ENCODE results near the gene CFAP58.

Gene CFAP58

DNA sequence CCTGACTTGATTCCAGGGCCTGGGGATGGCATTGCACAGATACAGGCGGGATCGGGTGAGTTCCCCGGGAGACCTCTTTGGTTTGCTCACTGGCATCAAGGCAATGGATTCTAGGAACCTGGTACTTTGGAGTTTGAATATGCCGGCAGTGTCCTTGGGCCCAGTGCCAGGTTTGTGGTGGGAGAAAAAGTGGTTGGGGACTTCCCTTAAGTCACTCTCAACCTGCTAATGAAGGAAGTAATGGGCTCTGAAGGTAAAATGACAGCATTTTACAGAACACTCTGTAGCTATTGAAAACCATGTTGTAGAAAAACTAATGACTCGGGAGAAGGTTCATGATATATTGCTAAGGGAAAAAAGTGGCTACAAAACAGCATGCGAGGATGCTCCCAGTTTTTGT is 129.9 kb downstream of the CFAP58 start:
- DNase-seq (ENCODE audit: low read depth in 2 of 2) = no peak

DNA sequence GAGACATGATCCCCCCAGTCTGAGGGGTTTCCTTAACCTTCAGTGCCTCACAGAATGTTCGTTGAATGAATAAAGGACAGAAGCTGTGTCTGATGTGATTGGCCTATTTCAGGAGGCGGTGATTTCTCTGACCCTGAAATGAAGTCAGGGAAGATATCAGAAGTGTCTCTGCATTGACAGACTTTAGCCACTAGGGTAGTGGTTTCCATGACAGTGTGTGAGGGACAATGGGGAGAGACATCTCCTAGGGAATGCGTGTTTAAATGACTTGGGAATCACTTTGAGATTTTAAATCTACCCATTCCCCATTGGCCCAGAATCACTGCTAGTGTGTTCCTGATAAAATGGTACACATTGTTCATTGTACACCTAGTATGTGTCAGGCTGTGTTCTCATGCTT is 132.0 kb downstream of the CFAP58 start:
- no peak for DNase-seq (ENCODE audit: low read depth in 2 of 2)

DNA sequence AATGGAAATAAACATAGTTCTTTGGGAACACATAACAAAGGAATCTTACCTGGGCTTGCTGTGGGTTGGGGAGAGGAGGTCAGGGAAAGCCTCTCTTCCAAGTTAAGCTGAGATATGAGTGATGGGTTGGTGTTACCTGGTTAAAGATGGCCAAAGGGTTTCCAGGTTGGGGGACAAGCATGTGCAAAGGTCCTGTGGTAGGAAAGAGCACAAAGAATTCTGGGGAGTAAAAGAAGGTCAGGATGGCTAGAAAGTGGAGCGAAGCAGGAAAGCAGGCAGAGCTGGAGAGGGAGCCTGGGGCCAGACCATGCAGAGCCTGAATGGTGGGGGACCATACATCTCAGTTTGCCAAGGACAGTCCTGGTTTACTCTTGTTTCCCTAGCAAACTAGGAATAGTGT is 133.2 kb downstream of the CFAP58 start:
- DNase-seq (ENCODE audit: low read depth in 2 of 2) = no peak

DNA sequence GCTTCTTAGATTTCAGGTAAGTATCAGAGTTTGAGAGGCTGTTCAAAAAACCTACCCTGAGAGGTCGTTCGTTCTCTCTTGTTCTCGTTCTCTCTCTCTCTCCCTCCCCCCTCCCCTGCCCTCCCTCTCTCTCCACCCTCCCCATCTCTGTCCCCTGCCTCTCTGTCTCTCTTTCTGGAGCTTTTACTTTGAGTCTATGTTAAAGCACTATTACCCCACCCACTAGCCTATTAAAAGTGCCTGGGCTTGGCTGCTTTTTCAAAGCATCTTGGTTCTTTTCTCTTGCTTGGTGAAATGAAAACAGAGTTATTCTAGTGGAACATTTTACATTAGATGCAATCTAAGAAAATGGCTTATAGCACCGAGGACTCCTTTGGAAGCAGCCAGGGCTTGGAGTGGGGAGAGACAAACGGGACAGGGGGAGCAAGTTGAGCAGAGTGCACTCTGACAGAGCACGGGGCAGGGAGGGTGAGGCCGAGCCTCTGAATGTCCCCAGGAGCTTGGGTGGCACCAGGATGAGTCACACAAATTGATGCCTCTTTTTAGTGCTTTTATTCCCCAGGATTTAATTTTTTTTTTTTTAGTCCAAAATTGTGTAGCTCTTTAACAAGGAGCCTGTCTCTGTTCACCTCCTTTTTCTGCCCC is 134.3 kb downstream of the CFAP58 start:
- DNase-seq (ENCODE audit: low read depth in 2 of 2) = no peak

DNA sequence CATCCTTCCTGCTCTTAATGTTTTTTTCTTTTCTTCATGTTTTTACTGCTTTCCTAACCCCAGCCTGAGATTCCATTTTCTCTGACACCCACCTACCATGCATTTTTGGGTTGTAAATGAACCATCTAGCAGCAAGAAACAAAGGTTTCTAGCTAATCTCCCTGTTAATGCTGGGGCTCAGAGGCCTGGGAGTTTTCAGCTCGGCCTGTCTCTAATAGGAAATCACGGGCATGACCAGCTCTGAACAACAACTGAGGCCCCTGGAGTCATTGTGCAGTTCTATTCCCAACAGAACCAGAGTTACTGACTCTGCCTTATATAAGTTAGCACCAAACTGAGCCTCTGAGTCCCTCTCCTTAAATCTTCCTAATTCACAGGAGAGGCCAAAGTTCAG is 134.8 kb downstream of the CFAP58 start:
- no peak for DNase-seq (ENCODE audit: low read depth in 2 of 2)

DNA sequence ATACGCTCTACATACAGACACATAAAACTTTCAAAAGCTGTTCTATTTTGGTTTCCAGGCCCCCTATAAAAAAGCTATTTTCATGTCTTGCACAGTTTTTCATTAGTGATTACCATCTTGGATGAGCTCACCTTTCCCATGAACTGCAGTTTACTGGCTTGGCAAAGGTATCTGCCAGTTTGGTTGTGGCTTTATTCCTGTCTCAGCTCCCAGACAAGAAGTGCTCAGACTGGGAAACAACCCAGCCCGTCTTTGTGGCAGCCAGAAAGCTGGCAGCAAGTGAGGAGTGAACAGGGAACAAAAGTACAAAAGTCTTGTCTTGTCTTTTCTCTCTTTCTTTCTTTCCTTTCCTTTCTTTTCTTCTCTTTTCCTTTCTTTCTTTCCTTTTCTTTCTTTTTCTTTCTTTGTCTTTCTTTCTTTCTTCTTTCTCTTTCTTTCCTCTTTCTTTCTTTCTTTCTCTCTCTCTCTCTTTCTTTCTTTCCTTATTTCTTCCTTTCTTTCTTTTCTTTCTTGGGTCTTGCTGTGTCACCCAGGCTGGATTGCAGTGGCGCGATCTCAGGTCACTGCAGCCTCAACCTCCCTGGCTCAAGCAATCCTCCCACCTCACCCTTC is 138.8 kb downstream of the CFAP58 start:
- no peak for DNase-seq (ENCODE audit: low read depth in 2 of 2)

DNA sequence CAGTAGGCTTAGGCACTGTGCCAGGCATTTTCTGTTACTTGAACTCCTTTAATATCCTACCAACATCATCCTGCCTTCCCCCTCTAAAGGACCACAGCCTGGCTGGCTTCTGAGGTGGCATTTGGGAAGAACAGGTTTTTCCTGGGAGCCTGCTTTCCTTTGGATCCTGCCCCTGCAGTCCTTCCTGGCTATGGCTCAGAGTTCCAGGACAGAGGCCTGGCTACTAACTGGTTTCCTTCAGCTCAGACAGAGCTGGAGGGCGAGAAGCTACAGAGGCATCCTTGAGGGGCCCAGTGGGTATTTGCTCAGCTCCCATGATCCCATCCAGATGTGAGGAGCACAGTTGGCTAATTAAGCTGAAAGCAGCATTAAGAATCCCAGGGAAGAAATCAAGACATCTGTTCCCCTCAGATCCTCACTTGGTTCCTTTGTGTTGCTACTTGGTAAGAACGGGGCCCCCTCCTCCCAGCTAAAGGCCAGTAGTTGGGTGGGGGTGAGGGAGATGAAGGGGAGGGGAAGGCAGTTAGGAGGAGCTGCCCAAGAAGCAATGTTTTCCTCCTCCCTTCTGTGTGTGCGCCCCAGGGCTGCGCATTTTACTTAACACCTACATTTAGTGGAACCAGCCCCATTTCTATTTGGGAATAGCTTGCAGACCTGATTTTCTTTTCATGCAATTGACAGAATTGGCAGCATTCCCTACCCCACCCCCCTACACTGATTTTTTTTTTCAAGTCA is 144.9 kb downstream of the CFAP58 start:
- DNase-seq (ENCODE audit: low read depth in 2 of 2) = no peak

DNA sequence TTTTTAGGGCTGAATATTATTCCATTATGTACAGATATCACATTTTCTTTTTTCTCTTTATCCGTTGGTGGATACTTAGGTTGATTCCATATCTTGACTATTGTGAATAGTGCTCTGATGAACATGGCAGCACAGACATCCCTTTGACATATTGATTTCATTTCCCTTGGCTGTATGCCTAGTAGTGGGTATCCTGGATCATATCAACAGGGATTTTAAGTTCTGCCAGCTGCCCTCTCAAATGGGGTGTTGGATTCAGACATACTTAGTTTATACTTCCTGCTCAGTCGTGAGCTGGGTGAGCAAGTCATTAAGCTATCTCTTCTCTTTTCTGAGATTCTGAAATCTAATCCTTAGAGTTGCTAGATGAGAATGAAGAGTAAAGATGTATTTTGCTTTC is 147.8 kb downstream of the CFAP58 start:
- DNase-seq (ENCODE audit: low read depth in 2 of 2) = no peak

DNA sequence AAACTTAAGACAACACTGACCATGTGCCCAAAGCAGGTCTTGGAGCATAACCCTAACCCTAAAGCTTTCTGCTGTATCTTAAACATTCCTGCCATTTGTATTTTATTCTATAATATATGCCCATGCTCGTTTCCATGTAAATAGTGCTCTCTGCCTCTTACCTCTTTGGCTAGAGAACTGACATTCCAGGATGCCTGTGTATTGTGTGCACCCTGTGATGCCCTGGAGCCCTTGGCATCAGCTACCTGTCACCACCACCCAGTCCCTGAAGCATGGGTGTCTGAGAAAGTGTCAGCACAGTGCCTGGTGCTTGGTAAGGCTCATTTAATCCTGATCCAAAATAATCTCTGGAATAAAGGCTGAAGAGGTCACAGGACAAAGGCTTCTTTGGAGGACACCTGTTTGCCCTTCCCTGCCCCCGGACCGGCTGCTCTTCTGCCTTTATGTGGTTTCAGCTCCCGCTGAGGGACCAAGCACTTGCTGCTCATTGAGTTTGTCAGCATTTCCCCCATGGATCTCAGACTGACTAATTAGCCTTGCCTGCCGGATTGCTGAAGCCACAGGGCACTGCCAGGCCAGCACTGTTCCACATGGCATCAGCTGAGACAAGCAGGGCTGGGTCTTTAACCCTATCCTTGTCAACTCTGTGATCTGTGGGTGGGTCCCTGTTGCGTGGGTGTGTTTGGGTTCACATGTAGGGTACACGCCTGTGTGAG is 148.4 kb downstream of the CFAP58 start:
- no peak for DNase-seq (ENCODE audit: low read depth in 2 of 2)

DNA sequence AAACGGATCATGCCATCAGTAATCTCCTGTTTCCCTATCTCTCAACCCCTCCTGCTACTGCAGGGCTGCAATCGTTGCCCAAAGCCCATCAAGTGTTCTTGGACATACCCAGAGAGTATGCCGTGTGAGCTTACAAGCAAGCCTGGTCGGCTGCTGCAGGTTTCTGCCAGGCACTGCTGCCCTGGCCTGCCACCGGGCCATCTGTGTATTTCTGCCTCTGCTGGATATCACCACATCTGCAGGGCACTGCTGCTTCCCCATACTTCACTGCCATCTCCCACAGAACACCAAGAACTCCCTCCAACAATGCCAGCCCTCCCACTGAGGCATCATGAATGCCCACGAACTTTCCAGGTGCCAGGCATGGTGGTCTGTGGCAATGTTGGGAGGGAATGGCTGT is 149.3 kb downstream of the CFAP58 start:
- no peak for DNase-seq (ENCODE audit: low read depth in 2 of 2)

All from activated CD8-positive, alpha-beta memory T cell treated with anti-CD3 and anti-CD28 coated beads for 4 hours (primary cell).